Mucosa of gallbladder (tissue), 1 donor: ENCODE results near the gene SIVA1. TPM values are rescaled to one million over a fixed set of nuclear protein-coding genes. Genes with fewer than 3 reads are reported as not detected.
A peak's percentile ranks its signal among the peaks of the same experiment; 100 is the strongest.

Experiments
- DNase-seq: peaks from one replicate; pipeline ENCODE4 v3.0.0-alpha.2; 2020; ENCODE audit warnings: low spot score
- total RNA-seq: library from RNA; stranded (reverse); gene quantifications from one replicate; pipeline ENCODE4 v1.2.1, GENCODE V29; 2021
- donor health status: DM: no; HTN: no; CAD: no.

Gene SIVA1
- total RNA-seq, 1 donor from 2014 or later = 80.6 TPM

DNA sequence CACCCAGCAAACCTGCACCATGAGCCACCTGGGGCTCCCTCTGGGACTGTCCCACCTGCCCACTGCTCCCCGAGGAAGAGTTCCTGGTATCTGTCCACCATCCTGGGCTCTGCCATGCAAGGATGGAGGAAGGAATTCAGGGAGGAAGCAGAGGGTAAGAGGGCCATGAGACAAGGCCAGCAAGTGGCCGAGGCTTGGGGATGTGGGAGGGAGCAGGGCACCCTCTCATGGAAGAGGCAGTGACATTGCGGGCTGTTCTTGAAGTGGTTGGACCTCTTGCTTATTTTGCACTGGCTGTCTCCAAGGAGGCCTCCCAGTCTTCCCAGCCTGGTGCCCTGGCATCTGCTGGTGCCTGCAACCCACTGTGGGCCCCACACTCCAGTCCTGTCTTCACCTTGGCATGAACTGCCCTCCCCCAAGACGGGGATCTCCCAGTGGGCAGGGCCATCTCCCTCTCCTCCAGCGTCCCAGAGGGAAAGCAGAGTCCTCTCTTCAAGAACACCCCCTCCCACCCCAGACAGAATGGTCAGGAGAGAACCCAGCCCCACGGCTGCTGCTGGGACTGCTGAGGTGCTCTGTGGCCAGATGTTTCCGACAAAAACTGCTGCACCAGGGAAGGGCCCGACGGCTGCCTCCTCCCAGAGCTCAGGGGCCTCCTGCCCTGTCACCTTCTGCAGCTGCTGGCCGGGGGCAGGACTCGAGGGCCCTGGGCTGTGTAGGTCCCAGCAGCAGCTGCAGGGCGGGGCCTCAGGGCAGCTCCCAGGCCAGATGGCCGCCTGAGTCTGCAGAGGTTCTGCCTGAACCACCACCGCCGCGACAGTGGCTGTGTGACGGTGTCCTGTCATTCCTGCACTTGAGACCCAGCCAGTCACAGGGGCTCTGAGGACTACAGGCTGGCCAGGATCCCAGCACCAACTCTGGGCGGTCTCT, 44.4 kb downstream of the SIVA1 start:
- no peak for DNase-seq

- no peak for DNase-seq
Measured at GRCh38 chr14:104798300-104799243, 45.6 kb downstream of the SIVA1 start.

GRCh38 chr14:104799244-104800014, 46.5 kb downstream of the SIVA1 start:
- no peak for DNase-seq

- DNase-seq = peak; percentile 84
Measured at GRCh38 chr14:104800015-104800770, 47.2 kb downstream of the SIVA1 start.

DNA sequence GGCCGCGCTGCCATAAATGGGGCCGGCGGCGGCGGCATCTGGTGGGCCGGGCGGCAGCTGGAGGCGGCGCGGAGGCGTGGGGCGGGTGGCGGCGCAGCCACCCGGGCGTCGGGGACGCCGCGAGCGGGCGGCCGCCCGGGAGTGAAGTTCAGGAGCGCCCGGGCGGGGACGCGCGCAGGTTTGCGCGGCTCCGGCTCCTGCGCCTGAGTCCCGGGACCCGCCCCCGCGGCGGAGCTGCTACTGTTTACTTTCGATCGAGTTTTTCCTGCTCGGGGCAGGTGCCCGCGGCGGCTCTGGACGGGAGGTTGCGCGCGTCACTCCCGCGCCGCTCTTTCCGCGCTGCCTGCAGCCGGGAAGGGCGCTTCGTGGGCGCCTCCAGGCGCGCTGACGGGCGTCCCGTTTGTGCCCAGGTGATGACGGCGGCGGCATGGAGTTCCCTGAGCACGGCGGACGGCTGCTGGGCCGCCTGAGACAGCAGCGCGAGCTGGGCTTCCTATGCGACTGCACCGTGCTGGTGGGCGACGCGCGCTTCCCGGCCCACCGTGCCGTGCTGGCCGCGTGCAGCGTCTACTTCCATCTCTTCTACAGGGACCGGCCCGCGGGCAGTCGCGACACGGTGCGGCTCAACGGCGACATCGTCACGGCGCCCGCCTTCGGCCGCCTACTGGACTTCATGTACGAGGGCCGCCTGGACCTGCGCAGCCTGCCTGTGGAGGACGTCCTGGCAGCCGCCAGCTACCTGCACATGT, 48.0 kb downstream of the SIVA1 start, which contains the start of gene ZBTB42:
Gene ZBTB42 (plus strand): TSS at position 331 of the 749 bp plus-strand sequence. CDS start 97 bp downstream, at position 428.
- peak; percentile 88 for DNase-seq

DNA sequence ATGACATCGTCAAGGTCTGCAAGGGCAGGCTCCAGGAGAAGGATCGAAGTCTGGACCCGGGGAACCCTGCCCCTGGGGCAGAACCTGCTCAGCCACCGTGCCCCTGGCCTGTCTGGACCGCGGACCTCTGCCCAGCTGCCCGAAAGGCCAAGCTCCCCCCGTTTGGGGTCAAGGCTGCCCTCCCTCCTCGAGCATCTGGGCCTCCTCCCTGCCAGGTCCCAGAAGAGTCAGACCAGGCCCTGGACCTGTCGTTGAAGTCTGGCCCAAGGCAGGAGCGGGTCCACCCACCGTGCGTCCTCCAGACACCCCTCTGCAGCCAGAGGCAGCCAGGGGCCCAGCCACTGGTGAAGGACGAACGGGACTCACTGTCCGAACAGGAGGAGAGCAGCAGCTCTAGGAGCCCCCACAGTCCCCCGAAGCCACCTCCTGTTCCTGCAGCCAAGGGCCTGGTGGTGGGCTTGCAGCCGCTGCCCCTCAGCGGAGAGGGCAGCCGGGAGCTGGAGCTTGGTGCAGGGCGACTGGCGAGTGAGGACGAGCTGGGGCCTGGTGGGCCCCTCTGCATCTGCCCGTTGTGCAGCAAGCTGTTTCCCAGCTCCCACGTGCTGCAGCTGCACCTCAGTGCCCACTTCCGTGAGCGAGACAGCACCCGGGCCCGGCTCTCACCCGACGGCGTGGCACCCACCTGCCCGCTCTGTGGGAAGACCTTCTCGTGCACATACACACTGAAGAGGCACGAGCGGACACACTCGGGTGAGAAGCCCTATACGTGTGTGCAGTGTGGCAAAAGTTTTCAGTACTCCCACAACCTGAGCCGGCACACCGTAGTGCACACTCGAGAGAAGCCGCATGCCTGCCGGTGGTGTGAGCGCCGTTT, 48.8 kb downstream of the SIVA1 start:
- DNase-seq = no peak

DNA sequence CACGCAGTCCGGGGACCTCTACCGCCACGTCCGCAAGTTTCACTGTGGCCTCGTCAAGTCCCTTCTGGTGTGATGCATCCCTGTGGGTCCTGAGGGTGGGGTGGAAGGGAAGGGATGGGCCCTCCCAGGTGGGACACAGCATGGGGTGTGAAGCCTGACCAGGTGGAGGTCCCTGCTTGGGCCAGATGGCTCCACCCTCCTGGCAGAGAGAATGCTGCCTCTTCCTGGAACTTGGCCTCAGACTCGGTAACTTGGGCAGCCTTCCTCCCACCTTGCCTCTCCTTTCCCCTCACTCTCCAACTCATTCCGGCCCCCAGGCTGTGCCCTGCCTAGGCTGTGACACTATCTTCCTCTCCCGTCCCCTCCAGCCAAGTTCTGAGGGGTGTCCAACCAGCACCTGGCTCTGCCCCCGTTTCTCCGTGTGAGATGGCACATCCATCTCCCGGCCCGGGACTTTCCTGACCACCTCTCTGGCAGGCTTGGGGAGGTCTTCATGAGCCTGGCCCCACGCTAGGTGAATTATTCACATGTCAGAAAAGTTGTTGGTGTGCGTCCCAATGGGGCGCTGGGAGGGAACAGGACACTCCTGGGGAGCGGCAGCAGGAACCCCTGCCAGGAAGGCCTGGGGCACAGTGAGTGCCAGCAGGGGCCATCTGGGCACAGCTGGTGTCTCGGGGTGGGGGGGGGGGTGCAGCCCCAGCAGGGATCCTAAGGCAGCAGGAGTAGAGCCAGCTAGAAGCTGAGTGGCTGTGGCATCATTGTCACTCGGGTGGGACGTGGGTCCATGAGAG, 49.6 kb downstream of the SIVA1 start:
- no peak for DNase-seq

GRCh38 chr14:104803280-104803911, 50.4 kb downstream of the SIVA1 start:
- no peak for DNase-seq

- no peak for DNase-seq
Measured at GRCh38 chr14:104803912-104804410, 51.0 kb downstream of the SIVA1 start.

- DNase-seq = no peak
Measured at GRCh38 chr14:104804481-104805325, 51.8 kb downstream of the SIVA1 start.

DNA sequence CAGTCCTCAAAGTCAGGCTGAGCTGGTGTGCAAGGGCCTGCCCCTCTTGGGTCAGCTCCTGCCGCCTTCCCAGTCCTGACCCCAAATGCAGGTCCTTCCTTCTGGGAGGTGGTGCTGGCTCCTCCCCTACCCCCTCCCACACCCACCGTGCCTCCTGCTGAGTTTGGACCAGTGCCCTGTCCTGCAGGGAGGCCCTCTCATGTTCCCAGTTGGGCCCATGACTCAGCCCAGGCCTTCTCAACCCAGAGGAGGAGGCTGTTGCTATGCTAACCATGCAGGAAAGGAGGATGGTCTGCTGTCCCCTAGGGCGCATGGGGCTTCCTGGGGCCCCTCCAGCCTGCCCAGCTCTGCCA, 52.4 kb downstream of the SIVA1 start:
- DNase-seq = no peak

DNA sequence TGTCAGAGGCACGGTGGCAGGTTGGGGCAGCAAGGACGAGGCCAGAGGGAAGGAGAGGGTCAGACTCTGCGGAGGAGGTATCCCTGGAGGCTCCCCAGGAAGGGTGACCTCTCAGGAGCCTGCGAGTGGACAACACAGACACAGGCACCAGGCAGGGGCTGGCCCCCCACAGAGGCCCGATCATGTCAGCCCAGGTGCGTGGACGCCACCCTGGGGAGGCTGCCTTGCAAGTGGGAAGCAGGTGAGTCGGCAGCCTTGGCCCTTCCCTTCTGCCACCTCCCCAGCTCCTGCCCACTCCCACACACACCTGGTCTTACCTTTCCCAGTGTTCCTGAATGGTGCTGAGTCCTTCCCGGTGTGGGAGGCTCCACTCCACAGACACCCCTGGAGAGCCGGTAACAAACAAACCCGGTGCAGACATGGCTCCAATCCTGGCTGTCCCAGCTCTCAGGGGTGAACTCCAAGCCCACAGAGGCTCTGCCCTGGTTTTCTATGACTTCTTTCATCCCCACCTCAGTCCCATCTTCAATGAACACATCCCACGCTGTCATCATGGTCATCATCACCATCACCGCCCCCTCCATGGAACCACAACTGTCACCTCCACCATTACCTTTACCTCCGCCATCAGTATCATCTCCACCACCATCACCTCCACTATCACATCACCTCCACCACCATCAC, 53.1 kb downstream of the SIVA1 start:
- DNase-seq = no peak

DNA sequence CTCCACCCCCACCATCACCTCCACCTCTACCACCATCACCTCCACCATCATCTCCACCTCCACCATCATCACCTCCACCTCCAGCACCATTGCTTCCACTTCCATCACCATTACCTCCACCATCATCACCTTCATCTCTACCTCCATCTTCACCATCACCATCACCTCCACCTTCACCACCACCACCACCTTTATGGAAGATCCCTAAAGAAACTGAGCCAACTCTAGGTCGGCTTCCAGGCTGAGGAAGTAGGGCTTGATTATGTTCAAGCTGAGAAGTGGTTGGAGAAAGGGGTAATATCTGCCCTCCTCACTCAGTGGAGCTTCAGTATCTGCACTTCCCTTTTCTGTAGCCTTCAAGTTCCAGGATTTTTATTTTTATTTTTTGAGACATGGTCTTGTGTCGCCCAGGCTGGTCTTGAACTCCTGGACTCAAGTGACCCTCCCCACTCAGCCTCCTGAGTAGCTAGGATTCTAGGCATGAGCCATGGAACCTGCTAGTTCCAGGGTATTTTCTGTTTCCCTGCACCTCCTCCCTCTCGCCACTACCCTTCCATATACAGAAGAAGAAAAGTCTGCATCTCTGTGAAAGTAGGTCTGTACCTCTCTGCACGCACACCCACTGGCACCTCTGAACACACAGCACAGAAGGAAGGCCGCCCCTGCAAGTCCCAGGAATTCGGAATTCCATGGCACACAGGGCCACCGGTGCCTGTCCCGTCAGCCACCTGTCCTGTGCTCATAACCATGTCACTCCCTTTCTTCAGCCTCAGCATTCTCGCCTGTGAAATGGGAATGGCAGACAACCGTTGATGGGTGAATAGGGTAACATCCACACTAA, 53.9 kb downstream of the SIVA1 start:
- no peak for DNase-seq

DNA sequence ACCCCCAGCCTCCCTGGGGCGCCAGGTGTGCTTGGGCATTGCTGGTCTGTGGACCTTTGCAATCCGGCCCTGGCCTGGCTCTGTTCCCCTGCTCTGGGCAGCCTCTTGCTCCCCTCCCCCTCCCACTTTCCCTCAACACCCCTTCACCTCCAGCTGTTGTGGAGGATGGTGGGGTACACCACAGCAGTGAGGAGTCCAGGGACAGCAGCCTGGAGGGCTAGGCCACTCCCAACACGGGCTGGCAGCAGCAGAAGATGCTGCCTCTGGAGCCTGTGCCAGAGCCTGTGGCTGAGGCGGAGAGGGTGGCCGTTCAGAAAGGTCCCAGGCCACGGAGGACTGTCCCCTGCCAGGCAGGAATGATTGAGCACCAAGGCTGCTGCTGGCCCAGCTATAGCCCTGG, 55.5 kb downstream of the SIVA1 start:
- no peak for DNase-seq
